ENCODE data around the gene LRRC4B.
A peak's percentile ranks its signal among the peaks of the same experiment; 100 is the strongest.

Gene LRRC4B

DNA sequence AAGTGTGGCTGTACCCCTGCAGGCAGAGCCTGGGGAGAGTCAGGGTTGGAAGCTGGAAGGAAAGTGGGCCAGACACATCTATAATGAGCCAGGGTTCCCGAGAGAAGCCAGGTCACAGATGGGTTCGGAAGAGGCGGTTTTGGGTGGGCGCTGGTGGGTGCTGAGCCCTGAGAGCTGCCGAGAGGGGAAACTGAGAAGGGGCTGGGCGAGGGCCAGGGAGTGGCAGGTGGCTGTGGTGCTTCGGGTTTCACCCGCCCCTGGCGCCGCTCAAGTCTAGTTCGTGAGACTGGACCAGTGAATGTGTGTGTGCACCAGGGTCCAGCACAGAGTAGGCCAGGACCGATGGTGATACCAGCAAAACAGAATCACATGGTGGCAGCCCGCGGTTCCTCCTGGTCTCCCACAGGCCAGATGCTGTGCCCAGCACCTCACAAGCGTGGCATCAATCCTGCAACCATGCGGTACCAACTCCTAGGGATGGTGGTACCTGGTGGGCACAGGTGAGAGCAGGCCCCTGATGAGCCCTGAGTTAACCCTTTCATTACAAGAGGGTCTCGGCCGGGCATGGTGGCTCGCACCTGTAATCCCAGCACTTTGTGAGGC is 1.8 kb upstream of the LRRC4B start:
- DNase-seq, result no peak

DNA sequence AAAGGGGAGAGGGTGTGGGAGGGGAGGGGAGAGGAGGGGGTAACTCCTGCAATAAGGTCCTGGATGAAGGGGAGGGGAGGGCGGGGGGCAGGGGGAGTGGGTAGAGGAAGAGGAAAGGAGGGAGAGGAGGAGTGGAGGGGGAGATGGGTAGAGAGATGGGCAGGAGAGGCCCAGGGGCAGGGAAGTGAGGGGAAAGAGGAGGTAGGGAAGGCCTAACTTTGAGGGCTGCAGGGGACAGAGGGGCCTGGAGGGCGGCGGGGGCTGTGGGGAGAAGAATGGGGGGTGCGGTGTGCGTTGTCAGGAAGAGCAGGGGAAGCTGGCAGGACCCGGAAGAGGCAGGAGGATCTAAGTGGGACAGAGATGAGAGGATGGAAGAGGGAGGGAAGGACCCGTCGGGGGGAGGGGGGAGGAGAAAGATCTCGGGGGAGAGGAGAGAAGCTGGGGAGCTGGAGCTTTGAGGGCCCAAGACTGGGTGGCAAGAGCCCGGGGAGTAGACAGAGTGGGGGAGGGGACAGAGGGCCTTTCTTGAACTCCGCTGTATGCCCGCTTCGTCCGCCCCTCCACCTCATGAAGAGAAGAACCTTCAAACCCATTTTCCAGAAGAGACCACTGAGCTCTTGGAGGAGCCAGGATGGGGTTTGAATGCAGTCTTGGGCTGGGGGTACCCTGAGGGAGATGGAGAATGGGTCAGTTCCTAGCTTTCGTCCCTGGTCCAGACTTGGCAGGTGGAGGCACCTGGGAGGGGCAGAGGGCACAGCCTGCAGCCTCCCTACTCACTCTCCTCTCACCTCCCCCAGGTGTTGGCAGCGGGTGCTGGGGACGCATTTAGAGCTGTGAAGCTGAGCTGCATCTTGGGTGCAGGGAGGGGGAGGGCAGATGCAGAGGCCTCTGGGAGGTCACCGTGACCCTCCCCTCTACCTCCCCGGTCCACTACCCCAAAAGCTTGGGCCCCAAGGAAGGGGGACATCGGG is 778 bp upstream of the LRRC4B start:
- no peak for DNase-seq

DNA sequence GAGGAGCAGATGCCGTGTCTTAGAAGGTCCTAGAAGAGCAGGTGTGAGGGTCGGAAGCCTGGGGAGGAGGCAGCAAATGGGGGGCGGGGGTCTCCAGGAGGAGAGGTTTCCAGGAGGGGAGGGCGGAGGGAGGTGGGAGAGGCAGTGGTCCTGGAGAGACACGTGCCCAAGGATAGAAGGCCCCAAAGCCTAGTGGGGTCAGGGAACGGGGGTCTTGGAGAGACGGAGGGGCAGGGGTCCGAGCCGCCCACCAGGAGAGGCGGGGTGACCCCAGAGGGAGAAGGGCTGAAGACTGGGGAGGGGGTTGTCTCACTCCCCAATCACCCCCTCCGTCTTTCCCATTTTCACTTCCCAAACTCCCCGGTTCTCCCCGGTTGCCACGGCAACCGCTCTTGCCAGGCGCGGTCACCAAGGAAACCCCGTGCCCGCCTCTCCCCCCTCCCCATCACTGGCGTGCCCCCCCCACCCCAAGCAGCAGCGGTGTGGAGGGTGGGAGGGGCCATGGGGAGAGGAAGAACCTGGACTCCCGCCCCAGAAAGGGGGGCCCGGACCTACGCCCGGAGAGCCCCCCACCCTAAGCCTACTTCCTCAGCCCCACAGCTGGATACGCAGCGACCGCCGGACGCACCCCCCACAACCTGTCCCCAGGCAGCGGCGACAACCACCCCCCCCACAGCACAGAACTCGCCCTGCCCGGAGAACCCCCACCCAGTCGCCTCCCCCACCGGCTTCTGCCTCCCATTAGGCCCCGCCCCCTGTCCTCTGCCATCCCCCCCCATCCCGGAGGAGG is 988 bp downstream of the LRRC4B start:
- no peak for DNase-seq

DNA sequence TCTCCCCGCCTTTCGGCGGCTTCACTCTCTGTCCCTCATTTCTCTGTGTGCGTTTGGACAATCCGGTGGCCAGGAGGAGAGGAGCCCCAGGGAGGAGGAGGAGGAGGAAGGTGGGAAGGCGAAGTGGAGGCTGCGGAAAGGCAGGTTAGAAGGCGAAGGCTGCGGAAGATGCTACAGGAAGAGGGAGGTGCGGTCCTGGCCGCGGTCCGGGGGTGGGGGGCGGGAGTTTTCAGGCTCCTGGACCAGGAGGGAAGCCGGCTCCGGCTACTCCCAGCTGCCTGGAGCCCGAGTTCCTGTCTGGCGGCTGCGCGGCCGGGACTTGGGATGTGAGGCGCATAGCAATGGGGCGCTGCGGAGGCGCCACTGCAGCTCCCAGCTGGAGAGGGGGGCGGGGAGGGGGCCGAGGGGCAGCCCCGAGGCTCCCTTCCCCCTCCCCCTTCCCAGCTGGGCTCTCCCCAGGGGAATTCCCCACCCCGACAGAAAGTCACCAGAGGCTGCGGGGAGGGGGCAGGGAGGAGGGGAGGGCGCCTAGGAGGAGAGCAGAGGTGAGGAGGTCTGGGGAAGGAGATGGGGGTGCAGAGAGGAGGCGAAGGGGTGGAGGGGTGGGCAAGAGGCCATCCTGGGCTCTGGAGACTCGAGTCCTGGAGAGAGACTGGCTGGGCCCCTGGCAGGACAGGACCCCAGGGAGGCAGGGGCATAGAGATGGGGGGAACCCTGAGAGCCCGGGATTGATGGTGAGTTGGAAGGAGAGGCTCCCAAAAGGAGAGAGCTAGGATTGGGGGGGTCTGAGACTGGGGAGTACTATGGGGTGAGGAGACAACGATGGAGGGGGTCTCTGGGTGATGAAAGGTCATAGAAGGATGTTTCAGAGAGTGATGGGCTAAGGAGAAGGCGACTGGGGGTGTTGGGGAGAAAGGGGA is 2.0 kb downstream of the LRRC4B start:
- DNase-seq, result no peak

DNA sequence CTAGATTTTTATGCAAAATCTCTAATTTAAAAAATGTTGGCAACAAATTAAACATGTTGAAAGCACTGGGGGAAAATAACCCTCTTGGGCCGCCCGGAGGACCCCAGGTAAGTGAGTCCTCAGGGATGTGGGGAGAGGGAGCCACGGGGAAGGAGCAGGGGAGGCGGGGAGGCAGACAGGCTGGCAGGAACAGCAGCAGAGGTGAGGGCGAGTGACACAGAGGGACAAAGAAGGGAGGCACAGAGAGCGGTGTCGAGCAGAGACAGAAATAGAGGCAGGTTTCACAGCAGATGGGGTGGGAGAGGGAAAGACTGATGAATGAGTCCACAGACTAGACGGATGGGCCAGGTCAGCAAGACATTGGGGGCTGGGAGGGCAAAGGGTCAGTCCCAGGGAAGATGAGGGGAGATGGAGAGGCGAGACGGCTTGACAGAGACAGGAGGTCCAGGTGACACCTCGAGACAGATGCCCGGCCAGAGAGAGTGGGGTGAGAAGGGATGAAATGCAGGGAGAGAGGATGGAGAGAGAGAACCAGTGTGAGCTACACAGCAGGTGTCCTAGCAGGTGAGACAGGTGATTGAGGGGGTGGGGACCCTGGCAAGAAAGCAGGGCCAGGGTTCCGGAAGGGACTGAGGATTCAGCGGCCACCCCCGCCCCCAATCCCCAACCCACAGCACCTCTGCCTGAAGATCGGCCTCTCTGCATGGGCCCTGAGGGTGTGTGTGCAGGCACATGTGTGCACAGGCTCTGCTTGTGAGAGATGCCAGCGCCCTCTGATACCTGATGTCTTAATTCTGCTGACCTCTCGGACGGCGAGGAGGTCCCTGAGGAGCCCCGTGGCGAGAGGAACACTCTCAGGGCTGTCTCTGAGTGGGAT is 3.8 kb downstream of the LRRC4B start:
- no peak for DNase-seq

DNA sequence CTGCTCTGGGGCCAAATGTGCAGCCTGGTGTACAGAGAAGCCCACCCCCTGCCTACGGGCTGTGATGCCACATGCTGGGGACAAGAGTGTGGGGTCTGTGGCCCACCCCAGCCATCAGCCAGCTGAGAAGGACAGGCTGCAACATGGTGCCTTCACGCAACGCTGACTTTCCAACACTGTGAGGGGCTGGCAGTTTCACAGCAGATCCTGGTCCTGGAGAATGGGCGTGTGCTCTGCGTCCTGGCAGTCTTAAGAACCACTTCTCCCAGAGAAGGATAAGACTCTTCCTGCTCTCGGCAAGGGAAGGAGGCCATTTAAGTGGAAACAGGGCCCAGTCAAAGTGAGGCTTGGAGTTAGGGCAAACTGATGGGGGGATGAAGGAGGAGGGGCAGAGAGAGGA is 4.6 kb downstream of the LRRC4B start:
- no peak for DNase-seq

- DNase-seq, result no peak
These were observed 5.2 kb downstream of the LRRC4B start for GRCh38 chr19:50562996-50563395.

GRCh38 chr19:50562329-50562728 is 5.9 kb downstream of the LRRC4B start:
- DNase-seq, result no peak

- DNase-seq, result no peak
These were observed 8.6 kb downstream of the LRRC4B start for GRCh38 chr19:50559636-50560035.

DNA sequence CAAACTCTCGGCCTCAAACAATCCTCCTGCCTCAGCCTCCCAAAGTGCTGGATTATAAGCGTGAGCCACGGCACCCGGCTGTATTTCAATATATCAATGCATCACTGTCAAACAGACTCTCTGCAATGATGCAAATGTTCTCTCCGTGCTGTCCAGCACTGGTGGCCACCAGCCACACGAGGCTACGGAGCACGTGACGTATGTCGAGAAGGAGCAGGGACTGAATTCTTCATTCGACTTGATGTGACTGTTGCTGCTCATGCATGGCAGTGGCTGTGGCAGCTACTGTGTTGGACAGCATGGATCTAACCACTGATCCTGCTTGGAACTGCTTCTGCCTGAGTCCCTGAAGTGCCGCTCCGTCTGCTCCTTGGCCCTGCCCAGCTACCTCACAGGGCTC is 9.8 kb downstream of the LRRC4B start:
- no peak for DNase-seq

DNA sequence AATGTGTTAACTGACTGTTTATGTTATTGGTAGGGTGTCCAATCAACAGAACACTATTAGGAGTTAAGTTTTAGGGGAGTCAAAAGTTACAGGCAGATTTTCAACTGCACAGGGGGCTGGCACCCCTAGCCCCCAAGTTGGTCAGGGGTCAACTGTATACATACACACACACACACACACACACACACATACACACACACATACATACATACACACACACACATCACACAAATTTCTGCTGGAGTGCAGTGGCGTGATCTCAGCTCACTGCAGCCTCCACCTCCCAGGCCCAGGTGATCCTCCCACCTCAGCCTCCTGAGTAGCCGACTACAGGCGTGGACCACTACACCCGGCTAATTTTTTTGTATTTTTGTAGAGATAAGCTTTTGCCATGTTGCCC is 10.2 kb downstream of the LRRC4B start:
- DNase-seq, result no peak

DNA sequence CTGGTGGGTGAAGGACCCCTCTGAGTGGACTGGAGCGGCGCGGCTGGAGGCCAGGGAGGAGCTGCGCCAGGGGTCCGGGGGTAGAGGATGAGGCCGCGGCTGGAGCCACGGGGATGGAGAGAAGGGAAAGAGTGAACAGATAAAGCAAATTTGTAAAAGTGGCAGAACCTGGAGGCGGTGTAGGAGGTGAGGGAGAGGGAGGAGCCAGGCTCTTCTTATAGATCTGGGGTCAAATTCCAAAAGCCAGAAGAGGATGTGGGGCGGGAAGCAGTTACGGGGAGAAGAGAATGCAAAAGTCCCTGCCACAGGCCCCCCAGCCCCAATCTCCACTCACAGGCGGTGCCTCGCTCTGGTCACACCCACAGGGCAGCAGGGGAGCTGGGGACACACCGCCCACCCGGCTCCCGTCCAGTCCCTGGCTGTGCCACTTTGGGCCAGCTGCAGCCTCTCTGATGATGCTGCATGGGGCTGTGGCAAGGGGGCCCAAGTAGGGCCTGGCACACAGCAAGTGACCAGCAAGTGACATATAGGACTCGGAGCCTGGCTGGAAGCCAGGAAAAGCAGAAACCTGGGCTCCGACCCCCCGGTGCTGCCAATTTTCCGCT is 11.1 kb downstream of the LRRC4B start:
- DNase-seq, result no peak

DNA sequence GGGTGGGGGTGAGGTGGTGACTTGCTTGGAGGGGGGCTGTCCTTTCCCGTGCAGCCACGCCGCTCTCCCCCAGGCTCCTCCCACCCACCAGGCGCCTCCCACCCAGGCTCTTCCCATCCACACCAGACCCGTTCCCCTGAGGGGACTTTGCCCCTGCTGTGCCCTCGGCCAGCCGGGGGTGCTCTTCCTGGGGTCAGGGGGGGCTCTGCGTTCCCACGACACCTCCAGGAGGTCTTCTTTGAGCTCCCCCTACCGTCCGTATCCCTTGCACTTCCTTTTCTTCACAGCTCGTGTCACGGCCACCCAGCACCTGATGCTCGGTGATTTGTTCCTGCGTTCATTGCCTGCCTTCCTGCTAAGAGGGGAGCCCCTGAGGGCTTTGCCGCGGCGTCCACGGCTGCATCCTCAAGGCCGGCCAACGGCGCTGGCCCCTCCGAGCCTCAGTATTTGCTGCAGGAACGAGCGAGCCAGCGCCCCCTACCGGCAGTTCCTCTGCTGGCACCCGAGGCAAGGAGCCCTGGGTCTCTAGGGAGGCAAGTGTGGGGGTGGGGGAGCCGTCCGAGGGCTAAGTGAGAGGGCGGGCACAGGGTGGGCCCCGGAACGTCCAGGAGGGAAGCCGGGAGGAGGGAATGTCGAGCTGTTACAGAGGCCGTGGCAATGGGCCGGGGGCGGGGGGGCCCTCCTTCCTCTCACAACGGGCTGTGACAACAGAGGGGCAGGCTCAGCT is 11.8 kb downstream of the LRRC4B start:
- peak in 4 of 5 donors; percentile 53 to 70 (median 64) for DNase-seq

GRCh38 chr19:50555450-50556281 is 12.6 kb downstream of the LRRC4B start:
- no peak for DNase-seq

- DNase-seq, result no peak
These were observed 13.2 kb downstream of the LRRC4B start for GRCh38 chr19:50555033-50555432.

GRCh38 chr19:50554212-50554611 is 14.0 kb downstream of the LRRC4B start:
- DNase-seq, result no peak

DNA sequence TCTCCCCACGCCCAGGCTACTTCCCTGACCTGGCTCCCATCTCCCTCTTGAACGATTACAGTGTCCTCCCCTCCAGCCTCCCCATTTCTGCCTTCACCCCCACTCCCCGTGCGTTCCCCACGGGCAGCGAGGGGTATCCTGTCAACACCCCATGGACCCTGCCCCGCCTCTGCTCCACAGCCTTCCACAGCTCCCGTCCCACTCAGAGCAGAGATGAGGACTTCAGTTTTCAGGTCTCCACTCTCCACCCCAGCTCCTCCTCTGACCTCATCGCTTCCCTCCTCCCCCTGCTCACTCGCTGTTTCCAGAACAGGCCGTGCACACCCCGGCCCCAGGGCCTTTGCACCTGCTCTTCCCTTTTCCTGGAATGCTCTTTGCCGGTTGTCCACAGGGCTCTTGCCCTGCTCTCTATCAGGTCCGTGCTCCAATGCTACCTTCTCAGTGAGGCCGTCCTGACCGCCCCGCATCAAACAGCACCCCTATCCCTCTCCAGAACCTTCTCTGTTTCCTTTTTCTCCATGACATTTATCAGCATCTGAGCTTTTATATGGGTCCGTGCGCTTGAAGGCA is 15.0 kb downstream of the LRRC4B start:
- no peak for DNase-seq

GRCh38 chr19:50552540-50552939 is 15.7 kb downstream of the LRRC4B start:
- DNase-seq, result no peak

GRCh38 chr19:50551715-50552187 is 16.5 kb downstream of the LRRC4B start:
- no peak for DNase-seq

Data from T-helper 1 cell (primary cell).